A549 (cell line): ENCODE measurements around the gene HS6ST2. TPM values are rescaled to one million over a fixed set of nuclear protein-coding genes. Genes with fewer than 3 reads are reported as not detected.

ENCODE experiments used
- ATAC-seq, 2 experiments: fragments of 200-7000 bp in 1 of 2; fragments of >200 bp in 1 of 2; cut with Nextera tagmentation in 1 of 2; cut with Tn5 transposase in 1 of 2; 3 replicates each; pipeline versions ENCODE4 v1.8.0 to v1.9.1; 2018 to 2020; ENCODE audit warnings: mild to moderate bottlenecking in 1 of 2, moderate library complexity in 1 of 2
- CTCF ChIA-PET: fragments of 300-600 bp; sonication (Branson Sonifier 250); formaldehyde crosslinking; extraction: SDS; loops from one replicate; lab custom pipeline; 2021; ENCODE audit warnings: antibody characterized with exemption, inconsistent platforms; lab: Yijun Ruan, JAX
- POLR2A ChIA-PET: fragments of 350-600 bp; formaldehyde crosslinking; extraction: SDS; loops from one replicate; lab custom pipeline; 2021; ENCODE audit warnings: antibody characterized with exemption, inconsistent platforms; lab: Yijun Ruan, JAX
- DNase-seq, 2 experiments: peaks; one replicate each; pipeline versions ENCODE4 v3.0.0 to v3.0.0-alpha.2; 2011 to 2016; ENCODE audit warnings: low read depth in 1 of 2, low spot score in 1 of 2
- FAIRE-seq: peaks from 2 replicates; lab custom pipeline; 2011; peaks lifted over from hg19 to GRCh38; lab: Jason Lieb, UNC
- H3K27ac ChIP-seq, 2 experiments: fragments of >200 bp; sonication (Bioruptor Twin); formaldehyde crosslinking; 3 replicates each; pipeline ENCODE4 v1.5.1; 2016 to 2017
- H3K4me1 ChIP-seq: fragments of >200 bp; sonication (Bioruptor Twin); formaldehyde crosslinking; 3 replicates; pipeline ENCODE4 v1.6.1; 2016
- H3K4me2 ChIP-seq: fragments of >200 bp; sonication (Bioruptor Twin); formaldehyde crosslinking; 3 replicates; pipeline ENCODE4 v1.6.1; 2016
- H3K4me3 ChIP-seq: fragments of >200 bp; sonication (Bioruptor Twin); formaldehyde crosslinking; 3 replicates; pipeline ENCODE4 v1.5.1; 2016
- H3K9me3 ChIP-seq: fragments of >200 bp; sonication (Bioruptor Twin); formaldehyde crosslinking; 3 replicates; pipeline ENCODE4 v1.6.1; 2016
- CHD2 ChIP-seq: fragments of 150-350 bp; IDR thresholded peaks from 2 replicates; pipeline ENCODE4 v1.6.1; 2014; ENCODE audit warnings: low read length; ENCODE audit not compliant: partially characterized antibody
- E2F6 ChIP-seq: IDR thresholded peaks from 2 replicates; pipeline ENCODE4 v1.6.1; 2012; ENCODE audit warnings: low read depth, borderline replicate concordance
- EHF ChIP-seq: fragments of 250-450 bp; sonication (Bioruptor Pico); IDR thresholded peaks from 2 replicates; pipeline ENCODE4 v1.5.0; 2020; ENCODE audit warnings: mild to moderate bottlenecking
- FOXS1 ChIP-seq: fragments of 250-450 bp; sonication (Bioruptor Pico); IDR thresholded peaks from 2 replicates; pipeline ENCODE4 v1.5.0; 2020; ENCODE audit warnings: mild to moderate bottlenecking, moderate library complexity
- GATA3 ChIP-seq: IDR thresholded peaks from 2 replicates; pipeline ENCODE4 v1.6.1; 2012; ENCODE audit warnings: borderline replicate concordance
- HOXA7 ChIP-seq: fragments of 250-450 bp; sonication (Bioruptor Pico); IDR thresholded peaks from 2 replicates; pipeline ENCODE4 v1.5.0; 2020; ENCODE audit warnings: mild to moderate bottlenecking, moderate library complexity
- KDM1A ChIP-seq: fragments of 200-600 bp; sonication (generic); IDR thresholded peaks from 2 replicates; pipeline ENCODE4 v1.6.1; 2016; ENCODE audit warnings: low read depth, mild to moderate bottlenecking
- KDM5A ChIP-seq: fragments of 200-600 bp; sonication (generic); IDR thresholded peaks from 2 replicates; pipeline ENCODE4 v1.6.1; 2016; ENCODE audit warnings: antibody characterized with exemption, mild to moderate bottlenecking
- MYC ChIP-seq: IDR thresholded peaks from 2 replicates; pipeline ENCODE4 v1.6.1; 2012; ENCODE audit warnings: mild to moderate bottlenecking, inconsistent platforms, low read length, improper control_type of control experiment, borderline replicate concordance
- NFE2L2 ChIP-seq: fragments of 150-350 bp; conservative IDR thresholded peaks from 2 replicates; pipeline ENCODE4 v1.6.1; 2014; ENCODE audit warnings: low read length
- PHF8 ChIP-seq: fragments of 200-600 bp; sonication (generic); IDR thresholded peaks from 2 replicates; pipeline ENCODE4 v1.6.1; 2016; ENCODE audit warnings: low read depth, mild to moderate bottlenecking, antibody characterized with exemption, moderate library complexity, borderline replicate concordance
- RAD21 ChIP-seq, 2 experiments: fragments of >200 bp in 1 of 2; sonication (Bioruptor Twin) in 1 of 2; formaldehyde crosslinking in 1 of 2; IDR thresholded peaks in 1 of 2; conservative IDR thresholded peaks in 1 of 2; 2 replicates in 1 of 2; 3 replicates in 1 of 2; pipeline ENCODE4 v1.6.1; 2012 to 2018; ENCODE audit warnings: inconsistent platforms in 1 of 2
- RARB ChIP-seq: fragments of 250-450 bp; sonication (Bioruptor Pico); IDR thresholded peaks from 2 replicates; pipeline ENCODE4 v1.8.0; 2021; ENCODE audit warnings: mild to moderate bottlenecking, moderate library complexity
- RFX5 ChIP-seq: fragments of 450-650 bp; IDR thresholded peaks from 2 replicates; pipeline ENCODE4 v1.7.1; 2014; ENCODE audit warnings: antibody characterized with exemption, mild to moderate bottlenecking, moderate library complexity
- RNF2 ChIP-seq: fragments of 200-600 bp; sonication (generic); IDR thresholded peaks from 2 replicates; pipeline ENCODE4 v1.6.1; 2016; ENCODE audit warnings: low read depth, mild to moderate bottlenecking, antibody characterized with exemption, moderate library complexity, borderline replicate concordance
- SMC3 ChIP-seq: fragments of >200 bp; sonication (Bioruptor Twin); formaldehyde crosslinking; IDR thresholded peaks from 3 replicates; pipeline ENCODE4 v1.6.1; 2018; ENCODE audit warnings: inconsistent platforms
- SREBF2 ChIP-seq: fragments of 450-650 bp; IDR thresholded peaks from 2 replicates; pipeline ENCODE4 v1.6.1; 2014; ENCODE audit warnings: mild to moderate bottlenecking, moderate library complexity
- TP53 ChIP-seq: fragments of 250-450 bp; sonication (Bioruptor Pico); IDR thresholded peaks from 2 replicates; pipeline ENCODE4 v1.5.0; 2021; ENCODE audit warnings: mild to moderate bottlenecking, moderate library complexity
- ZC3H11A ChIP-seq: fragments of 450-650 bp; IDR thresholded peaks from 2 replicates; pipeline ENCODE4 v1.6.1; 2014; ENCODE audit warnings: antibody characterized with exemption, mild to moderate bottlenecking
- ZFP36 ChIP-seq: fragments of 450-650 bp; IDR thresholded peaks from 2 replicates; pipeline ENCODE4 v1.6.1; 2014; ENCODE audit warnings: borderline replicate concordance; ENCODE audit not compliant: partially characterized antibody
- ZNF302 ChIP-seq: fragments of 250-450 bp; sonication (Bioruptor Pico); IDR thresholded peaks from 2 replicates; pipeline ENCODE4 v1.9.0; 2021; ENCODE audit warnings: inconsistent platforms, mild to moderate bottlenecking, moderate library complexity
- WGBS: methylation state at CpG from one replicate; pipeline ENCODE4 v1.1.6; 2017; ENCODE audit errors: missing lambda C conversion rate; 5-methylcytosine and 5-hydroxymethylcytosine counted together
- polyA plus RNA-seq, 4 experiments: library from polyadenylated mRNA; depleted of rRNA in 3 of 4; stranded (reverse); fragments of >200 nt; fragmentation: RNase III in 1 of 4; extraction: RNeasy Plus Mini Kit Qiagen cat#74134 plus additional on column Dnase treatment in 1 of 4; gene quantifications; 2 replicates in 3 of 4; 3 replicates in 1 of 4; pipeline ENCODE4 v1.2.3, GENCODE V29; 2011 to 2017
- TF ChIP-seq, protein P1 (sequence below): fragments of 450-650 bp; IDR thresholded peaks from 2 replicates; pipeline ENCODE4 v1.6.1; 2014; ENCODE audit warnings: antibody characterized with exemption

The HS6ST2 gene
- polyA plus RNA-seq, 2 of the 4 experiments (the other 2 are of a cell fraction), result 0.01 to 0.04 TPM

- no peak for FAIRE-seq
- Histone ChIP-seq H3K4me3 (no peak overlapping the region), H3K9me3 (no peaks in the 10 kb centered on the region), H3K4me1 (no peaks in the 10 kb centered on the region), H3K4me2 (no peak overlapping the region), H3K27ac (no peak overlapping the region)
- CTCF ChIA-PET, result interaction anchor here (0.7 kb wide), 1 partner anchor 766 kb away, joined by 3 read pairs; no protein-coding TSS in a partner anchor
- POLR2A ChIA-PET, result no interaction called here
- TF ChIP-seq CHD2 (no peak), RARB (CRISPR knock-in tag) (no peak), KDM1A (no peak), GATA3 (no peak), RNF2 (no peak), PHF8 (no peak), FOXS1 (CRISPR knock-in tag) (no peak), NFE2L2 (no peak), MYC (no peak), KDM5A (no peak), HOXA7 (CRISPR knock-in tag) (no peak), E2F6 (no peak), EHF (CRISPR knock-in tag) (no peak)
- WGBS, result 32% methylated on average over 2 of the region's 2 CpGs
- no peak for DNase-seq
- no peak for ATAC-seq
Observed at GRCh38 chrX:132876523-132877338, 81.7 kb downstream of the HS6ST2 start.

DNA sequence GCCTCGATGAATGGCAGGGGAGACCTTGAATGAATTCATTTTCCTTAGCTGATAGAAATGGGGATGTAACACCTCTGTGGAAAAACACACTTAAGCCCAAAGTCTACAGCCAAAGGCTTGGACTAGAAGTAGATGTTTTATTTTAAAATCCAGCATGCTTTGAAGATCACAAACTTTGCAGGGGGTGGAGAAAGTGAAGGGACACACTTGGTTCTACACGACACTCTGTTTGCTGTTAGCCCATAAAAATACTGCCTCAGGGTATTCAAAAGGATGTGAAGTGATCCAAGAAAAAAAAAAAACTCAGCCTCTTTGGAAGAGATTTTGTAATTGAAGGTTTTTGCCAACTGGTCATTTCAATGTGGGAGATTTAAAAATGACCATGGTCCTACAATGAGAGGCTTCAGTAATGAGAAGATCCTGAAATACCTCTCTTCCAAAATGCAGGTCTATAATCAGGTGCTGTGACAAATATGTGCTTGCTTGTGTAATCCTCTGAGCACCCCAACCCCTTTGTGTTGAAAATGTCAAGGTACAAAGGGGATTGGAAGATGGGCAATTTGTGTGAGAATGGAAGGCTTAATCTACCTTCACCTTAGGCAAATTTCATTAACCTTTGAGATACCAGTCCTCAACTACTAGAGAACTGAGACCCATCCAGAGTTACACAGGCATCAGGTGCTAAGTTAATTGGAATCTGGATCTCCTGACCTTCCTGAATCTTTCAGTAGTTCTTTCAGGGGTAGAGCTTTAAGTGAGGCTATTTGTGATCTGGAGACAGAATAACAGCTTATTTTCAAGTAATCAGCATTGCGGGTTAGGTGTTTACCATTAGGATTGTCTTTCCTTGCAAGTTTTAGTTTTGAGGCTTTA is 82.5 kb downstream of the HS6ST2 start:
- TF ChIP-seq RFX5, result no peak
- TF ChIP-seq ZNF302 (CRISPR knock-in tag), result no peak
- Histone ChIP-seq H3K27ac (no peak overlapping the region), H3K4me3 (no peak overlapping the region), H3K9me3 (no peaks in the 10 kb centered on the region), H3K4me2 (no peak overlapping the region), H3K4me1 (no peaks in the 10 kb centered on the region)
- FAIRE-seq (peak; percentile 13), DNase-seq (no peak), ATAC-seq (no peak)
- 31% methylated on average over 3 of the region's 3 CpGs for WGBS
- ChIA-PET POLR2A (no interaction called here), CTCF (no interaction called here)

DNA sequence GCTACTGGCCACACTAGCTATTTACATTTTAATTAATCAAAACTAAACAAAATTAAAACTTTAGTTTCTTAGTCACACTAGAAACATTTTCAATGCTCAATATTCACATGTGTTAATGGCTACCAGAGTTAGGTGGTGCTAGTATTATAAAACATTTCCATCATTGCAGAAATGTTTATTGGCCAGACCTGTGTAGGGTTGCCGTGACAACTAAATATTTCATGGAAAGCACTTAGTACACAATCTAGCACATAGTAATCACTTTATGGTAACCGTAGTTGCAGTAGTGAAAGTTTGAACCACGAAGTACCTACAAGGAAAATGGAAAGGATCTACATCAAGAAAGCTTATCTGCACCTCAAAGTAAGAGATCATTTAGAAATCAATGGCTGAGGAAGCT is 95.9 kb downstream of the HS6ST2 start:
- no peak for FAIRE-seq
- TF ChIP-seq HOXA7 (CRISPR knock-in tag) (no peak), KDM1A (no peak), RARB (CRISPR knock-in tag) (no peak), TP53 (no peak), CHD2 (no peak), RFX5 (no peak), ZFP36 (no peak), SMC3 (no peak), RAD21 (conservative IDR thresholded peaks at IDR 0.05 in 1 of 2, IDR thresholded peaks at IDR 0.05 in 1 of 2) (no peak), ZC3H11A (no peak), SREBF2 (no peak)
- TF ChIP-seq, protein P1, sequence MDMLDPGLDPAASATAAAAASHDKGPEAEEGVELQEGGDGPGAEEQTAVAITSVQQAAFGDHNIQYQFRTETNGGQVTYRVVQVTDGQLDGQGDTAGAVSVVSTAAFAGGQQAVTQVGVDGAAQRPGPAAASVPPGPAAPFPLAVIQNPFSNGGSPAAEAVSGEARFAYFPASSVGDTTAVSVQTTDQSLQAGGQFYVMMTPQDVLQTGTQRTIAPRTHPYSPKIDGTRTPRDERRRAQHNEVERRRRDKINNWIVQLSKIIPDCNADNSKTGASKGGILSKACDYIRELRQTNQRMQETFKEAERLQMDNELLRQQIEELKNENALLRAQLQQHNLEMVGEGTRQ, result no peak
- WGBS, result 37% methylated on average over 3 of the region's 3 CpGs
- Histone ChIP-seq H3K27ac (no peak overlapping the region), H3K4me2 (no peak overlapping the region), H3K4me1 (no peaks in the 10 kb centered on the region), H3K4me3 (no peak overlapping the region), H3K9me3 (no peaks in the 10 kb centered on the region)
- ATAC-seq, result no peak
- POLR2A ChIA-PET, result no interaction called here
- CTCF ChIA-PET, result interaction anchor here (0.9 kb wide), 1 partner anchor 52 kb away, joined by 3 read pairs; no protein-coding TSS in a partner anchor
- DNase-seq, result no peak
